HG02588 (cell line): ENCODE measurements around the gene EIF2AK2.

ENCODE experiments used
- ATAC-seq: cut with Tn5 transposase; IDR thresholded peaks from one replicate; pipeline ENCODE4 v1.9.1; 2021; ENCODE audit warnings: mild to moderate bottlenecking, moderate library complexity; ENCODE audit not compliant: unreplicated experiment

Gene EIF2AK2

DNA sequence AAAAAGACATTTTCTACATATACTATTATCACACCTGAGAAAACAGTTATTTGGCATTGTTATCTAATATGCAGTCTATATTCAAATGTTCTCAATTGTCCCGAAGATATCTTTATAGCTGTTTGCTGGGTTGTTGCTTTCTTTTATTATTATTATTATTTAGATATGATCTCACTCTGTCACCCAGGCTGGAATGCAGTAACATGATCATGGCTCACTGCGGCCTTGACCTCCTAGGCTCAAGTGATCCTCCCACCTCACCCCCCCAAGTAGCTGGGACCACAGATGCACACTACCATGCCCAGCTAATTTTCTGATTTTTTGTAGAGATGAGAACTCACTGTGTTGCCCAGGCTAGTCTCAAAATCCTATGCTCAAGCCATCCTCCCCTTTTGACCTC lies 52.6 kb downstream of the EIF2AK2 start:
- no peak for ATAC-seq

DNA sequence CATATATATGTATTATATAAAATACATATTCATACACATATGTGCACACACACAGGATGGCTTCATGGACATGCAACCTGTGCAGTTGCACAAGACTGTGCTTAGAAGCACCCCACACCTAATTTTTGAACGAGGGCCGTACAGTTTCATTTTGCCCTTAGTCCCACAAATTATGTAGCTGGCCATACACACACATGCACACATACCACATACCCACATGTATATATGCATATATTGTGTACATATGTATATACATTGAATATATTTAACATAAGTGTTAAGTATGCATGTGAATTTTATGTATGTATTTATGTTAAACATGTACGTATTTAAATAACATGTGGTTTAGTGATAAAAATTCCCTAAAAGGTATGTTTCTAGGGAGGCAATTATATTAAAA lies 54.2 kb downstream of the EIF2AK2 start:
- ATAC-seq, result no peak

DNA sequence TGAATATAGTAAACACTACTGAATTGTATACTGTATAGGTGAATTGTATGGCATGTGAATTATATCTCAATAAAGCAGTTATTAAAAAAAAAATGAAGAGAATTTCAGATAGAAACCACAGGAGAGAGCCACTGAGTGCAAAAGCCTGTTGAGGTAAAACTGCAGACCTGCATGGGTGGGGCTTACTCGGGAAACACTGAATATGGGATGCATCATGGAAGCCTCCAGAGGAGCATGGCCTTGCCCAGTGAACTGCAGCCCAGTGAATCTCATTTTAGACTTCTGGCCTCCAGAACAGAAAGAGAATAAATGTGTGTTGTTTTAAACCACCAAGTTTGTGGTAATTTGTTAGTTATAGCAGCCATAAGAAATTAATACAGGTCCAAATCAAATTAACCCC lies 56.7 kb downstream of the EIF2AK2 start:
- ATAC-seq, result no peak

DNA sequence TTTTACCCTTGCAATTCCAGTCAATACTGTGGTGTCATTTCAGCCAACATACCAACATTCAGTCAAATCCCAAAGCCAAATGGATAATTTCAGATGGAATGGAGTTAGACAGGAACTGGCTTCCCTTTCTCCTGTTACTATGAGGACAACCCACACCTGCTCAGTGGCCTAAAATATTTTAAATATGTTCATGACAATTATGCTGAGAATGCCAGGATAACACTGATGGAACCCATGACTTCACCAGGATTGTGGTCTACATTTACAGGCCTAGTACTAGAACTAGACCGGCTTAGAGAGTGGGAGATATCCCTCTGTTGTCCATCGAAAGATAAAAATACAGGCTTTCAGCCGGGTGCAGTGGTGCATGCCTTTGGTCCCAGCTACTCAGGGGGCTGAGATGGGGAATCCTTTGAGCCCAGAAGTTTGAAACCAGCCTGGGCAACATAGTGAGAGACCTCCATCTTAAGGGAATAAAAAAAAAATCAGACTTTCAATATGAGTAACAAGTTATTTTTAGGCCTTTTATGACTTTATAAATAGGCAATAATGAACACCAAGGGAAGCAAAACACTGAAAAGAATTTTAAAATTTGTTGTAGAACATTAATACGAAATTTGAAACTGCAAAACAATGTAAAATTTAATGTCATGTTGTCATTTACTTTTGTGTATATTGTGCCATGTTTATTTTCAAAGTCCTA lies 58.2 kb downstream of the EIF2AK2 start:
- ATAC-seq, result no peak

DNA sequence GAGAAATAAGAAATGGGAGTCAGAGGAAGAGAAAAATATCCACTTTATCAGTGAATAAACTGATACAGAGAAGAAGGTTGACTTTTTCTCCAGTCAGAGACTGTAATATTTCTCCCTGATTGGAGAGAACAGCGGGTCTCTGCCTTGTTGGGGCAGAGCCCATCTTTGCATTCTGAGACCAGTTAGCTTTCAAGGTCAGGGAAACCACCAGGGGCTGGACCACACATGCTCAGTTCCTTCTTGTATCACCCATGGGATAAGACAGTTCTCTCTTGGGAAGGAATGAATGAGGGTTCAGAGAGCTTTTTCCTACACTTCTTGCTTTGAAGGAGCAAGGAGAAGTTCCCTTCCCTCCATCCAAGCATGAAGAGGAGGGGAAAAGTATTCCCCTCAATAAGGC lies 60.2 kb downstream of the EIF2AK2 start:
- ATAC-seq, result no peak

DNA sequence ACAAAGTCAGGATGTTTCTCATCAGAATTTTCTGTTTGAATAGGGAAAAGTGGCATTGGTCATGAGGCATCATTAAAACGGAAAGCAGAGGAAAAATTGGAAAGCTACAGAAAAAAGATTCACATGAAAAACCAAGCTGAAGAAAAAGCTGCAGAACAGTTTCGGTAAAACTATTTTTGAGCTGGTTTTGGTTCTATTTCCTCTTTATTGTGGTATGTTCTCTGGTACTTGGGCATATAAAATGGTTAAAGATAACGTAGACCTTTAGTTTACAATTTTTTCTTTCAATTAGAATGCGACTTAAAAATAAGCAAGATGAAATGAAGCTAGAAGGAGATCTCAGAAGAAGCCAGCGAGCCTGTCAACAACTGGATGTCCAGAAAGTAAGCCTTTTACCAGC lies 64.9 kb downstream of the EIF2AK2 start:
- no peak for ATAC-seq

DNA sequence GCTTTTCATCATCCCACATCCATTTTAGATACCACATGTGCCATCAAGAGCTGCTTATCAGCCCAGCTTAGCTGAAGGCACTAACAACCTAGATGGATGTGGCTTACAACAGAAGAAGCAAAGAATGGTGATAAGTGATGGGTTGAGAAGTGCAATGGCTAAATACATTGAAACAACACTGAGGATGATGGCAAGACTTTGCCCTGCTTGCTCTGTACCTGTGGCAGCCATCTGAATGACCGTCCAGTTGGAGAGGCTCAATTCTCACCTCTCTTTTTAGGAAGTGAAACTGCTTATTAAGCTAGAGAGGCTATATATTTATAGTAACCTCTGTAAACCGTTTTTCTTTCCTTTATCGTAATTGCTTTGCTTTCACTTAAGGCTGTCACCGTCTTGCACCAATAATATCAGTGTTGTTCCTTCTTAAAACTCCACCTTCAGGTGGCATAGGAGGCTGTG lies 66.7 kb downstream of the EIF2AK2 start:
- ATAC-seq, result peak; percentile 89

DNA sequence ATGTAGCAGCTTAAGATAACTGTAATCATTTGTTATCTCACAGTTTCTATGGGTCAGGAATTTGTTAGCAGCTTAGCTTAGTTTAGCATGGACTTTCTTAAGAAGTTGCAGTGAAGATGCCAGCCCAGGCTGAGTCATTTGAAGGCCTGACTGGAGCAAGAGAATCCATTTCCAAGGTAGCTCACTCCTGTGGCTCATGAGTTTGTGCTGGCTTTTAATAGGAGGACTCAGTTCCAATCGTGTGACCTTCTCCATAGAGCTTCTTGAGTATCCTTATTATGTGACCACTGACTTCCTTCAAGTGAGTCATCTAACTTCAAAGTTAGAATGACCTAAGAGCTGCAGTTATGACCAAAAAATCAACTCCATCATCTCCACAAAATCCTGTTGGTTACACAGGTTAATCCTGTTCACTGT lies 71.0 kb downstream of the EIF2AK2 start:
- no peak for ATAC-seq

DNA sequence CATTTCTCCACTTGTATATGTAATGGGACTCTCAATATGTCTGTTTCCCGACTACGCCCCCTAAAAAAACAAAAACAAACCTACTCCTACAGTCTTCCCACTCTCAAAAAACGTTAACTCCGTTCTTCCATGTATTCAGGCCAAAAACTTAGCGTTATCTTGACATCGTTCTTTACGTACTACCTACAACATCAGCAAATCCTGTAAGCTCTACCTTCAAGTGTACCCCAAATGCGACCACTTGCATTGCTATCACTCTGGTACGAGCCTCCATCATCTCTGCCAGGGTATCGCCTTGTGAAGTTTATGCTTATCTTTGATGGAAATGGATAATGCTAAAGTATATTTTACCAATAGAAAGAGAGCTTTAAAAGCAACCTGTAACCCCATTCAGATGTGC lies 72.0 kb downstream of the EIF2AK2 start:
- no peak for ATAC-seq

DNA sequence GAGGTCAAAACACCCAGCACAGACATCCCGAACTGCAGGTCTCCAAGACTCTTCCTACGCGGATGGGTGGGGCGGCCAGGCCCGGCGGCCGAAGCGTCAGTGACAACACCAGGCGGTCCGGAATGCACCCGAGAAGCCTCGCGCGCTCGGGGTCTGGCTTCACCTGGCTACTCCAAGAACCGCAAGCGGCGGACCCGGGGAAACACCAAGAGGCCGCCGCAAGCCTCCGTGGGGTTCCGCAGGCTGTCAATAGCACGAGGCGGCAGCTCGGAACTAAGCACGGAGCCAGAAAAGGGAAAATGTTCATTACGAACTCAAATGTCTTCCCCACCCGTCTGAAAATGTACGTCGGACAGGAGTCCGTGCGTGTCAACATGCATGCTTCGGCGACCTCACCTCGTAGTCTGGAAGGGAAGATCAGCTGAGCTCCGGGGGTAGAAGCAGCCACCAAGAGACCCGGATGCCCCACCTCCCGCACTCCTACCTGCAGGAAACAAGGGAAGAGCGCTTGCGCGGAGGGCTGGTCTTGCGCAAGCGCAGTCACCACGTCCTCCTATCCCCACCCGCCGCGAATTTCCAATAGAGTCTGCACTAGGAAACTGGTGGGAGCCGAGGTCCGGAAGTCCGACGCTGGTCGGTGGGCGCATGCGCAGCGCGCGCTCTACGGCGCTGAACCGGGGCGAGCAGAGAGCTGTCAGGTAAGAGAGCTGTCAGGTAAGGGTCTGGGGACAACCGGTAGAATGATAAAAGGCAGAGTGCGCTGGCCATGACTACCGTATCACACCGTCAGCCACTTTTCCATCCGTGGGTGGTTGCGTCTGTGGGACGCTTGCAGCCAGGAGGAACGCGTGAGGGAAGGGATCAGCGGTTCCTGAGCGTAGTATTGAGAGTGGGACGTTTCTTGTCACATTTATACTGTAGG lies 72.6 kb downstream of the EIF2AK2 start, which contains the start of the genes GPATCH11 and HEATR5B:
TSS of gene GPATCH11 (plus strand) at position 646 of the 922 bp plus-strand sequence. CDS start 3,864 bp downstream, outside the sequence.
TSS of gene HEATR5B (minus strand) at position 500 of the 922 bp plus-strand sequence. CDS start 958 bp downstream, outside the sequence.
- peak; percentile 83 for ATAC-seq

DNA sequence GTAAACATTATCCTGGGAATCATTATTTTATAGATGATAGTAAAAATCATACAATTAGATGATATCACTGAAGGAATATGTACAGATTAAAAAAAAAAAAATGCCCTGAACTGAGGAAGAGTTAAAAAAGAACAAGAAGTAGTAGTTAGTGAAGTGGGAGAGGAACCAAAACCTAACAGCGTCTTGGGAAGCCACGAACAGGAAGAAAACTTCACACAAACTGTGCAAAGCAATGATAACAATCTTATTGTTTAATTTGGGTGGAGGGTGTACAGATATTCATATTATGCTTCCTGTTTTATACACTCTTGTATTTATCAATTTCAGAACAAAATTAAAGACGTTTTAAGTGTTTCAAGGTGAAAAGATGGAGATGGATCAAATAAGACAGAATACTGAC lies 76.1 kb downstream of the EIF2AK2 start:
- ATAC-seq, result no peak

DNA sequence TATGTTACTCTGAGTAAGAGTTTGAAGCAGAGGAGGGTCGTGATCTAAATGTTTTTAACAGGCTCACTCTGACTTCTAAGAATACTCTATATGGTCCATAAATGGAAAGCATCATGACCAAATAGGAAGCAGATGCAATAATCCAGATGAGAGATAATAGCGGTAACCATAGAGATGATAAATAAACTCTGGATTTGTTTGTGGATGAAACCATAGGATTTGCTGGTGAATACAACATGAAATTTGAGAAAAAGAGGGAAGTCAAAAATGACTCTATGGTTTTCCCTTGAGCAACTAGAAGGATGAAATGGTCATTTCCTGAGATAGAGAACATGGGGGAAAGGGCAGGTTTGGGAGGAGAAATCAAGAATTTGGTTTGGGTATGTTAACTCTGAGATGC lies 76.5 kb downstream of the EIF2AK2 start:
- no peak for ATAC-seq

DNA sequence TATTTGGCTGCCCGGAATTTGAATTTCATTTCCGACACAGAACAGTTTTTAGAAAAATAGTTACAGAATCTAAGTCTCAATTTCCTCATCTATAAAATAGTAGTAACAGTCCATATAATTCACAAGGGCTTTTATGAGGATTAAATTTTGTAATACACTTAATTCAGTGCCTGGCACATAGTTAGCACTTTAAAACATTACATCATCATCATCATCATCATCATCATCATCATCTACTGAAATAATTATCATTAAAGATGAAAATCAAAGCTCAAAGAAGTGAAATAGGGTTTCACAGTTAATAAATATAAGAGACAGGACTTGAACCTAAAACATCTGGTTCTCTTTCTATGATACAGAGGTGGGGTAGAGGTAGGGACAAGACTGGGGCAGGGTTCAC lies 85.8 kb downstream of the EIF2AK2 start:
- ATAC-seq, result no peak

DNA sequence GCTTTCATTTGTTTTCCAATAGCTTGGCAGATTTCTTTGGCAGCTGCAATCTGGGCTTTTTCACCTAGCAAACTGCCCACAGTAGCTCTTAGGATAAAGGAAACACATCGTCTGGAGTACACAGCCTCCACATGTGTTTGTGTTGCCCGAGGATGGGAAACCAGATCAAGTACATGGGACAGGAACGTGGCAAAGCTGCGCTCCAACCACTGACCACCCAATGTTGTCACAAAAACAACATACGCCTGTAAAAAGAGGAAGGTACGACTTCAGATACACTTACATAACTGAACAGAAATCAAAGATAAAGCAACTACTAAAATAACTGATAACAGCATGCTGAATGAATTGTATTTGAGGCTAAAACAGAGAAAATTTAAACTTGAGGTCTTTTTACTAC lies 88.1 kb downstream of the EIF2AK2 start:
- no peak for ATAC-seq

DNA sequence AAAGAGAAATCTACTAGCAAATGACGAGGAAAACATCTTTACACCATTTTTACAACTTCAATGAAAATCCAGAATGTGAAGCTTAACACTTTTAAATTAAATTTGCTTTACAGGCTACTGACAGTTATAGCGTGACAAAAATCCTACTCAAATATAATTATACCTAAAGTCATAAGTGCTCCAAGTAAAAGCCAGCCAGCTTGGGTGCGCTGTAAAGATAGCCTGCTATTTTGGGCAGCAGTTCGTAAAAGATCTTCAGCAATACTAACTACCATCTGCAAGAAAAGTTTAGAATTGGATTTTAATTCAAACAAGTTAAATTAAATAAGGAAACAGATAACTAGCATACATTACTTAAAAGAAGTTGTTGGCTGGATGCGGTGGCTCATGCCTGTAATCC lies 95.0 kb downstream of the EIF2AK2 start:
- no peak for ATAC-seq

DNA sequence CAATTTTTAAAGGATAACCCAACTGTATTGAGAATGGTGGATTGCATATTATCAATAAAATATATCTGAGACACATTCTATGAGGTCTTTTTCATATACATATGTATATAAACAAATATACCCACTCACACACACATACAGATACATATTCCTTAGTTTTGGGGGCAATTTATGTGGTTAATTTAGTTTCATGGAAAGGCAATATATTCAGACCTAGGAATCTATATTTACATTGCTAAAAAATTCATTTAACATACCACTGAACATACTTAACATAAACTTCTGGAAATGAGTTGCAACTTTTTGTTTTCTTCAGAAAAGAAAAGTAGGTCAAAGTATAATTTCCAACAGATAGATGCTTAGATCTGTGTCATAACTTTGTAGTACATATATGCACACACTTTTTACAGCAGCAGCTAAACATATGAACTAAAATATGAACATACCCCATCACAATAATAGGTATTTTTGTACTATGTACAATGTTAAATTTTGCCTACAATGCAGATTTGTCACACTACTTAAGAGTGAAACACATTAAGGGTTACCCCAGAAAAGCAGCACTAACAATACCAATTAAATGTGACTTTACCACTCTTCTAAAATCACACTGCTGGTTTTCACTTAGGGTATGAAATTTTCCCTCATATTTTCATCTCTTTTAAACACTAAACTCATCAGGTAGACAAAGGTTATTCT lies 95.6 kb downstream of the EIF2AK2 start:
- no peak for ATAC-seq

DNA sequence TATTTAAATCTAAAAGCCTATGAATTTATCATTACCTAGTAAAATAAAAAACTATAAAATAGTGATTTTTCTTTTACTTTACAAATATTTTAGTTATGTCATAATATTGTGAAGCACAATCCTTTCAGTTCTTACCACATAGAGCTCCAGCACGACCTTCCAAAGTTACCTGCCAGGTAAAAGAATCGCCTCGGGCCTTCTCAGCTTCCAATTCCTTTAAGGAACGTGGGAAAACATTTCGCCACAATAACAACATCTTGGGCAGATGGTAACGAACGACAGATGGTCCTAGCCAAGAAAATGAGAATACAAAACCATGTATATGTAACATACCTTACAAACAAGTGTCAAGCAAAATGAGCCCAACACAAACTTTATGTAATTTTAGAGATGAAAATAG lies 96.3 kb downstream of the EIF2AK2 start:
- ATAC-seq, result no peak

DNA sequence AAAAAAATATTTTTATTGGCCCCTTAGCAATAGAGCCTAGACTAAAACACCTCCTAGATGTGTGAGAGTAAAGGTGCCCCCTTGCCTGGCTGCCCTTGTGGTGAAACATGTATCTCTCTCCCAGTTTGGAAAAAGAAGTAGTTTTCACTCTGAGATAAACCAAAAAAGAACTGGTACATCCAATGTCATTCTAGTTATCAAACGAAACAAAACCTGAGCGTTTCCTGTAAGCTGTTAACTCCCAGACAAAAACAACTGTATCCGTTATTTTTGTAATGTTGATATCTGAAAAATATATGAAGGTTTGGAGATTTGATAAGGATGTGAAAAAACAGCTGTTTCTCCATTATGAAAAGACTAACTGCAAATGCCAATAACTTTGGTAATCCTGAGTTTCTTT lies 96.9 kb downstream of the EIF2AK2 start:
- no peak for ATAC-seq

DNA sequence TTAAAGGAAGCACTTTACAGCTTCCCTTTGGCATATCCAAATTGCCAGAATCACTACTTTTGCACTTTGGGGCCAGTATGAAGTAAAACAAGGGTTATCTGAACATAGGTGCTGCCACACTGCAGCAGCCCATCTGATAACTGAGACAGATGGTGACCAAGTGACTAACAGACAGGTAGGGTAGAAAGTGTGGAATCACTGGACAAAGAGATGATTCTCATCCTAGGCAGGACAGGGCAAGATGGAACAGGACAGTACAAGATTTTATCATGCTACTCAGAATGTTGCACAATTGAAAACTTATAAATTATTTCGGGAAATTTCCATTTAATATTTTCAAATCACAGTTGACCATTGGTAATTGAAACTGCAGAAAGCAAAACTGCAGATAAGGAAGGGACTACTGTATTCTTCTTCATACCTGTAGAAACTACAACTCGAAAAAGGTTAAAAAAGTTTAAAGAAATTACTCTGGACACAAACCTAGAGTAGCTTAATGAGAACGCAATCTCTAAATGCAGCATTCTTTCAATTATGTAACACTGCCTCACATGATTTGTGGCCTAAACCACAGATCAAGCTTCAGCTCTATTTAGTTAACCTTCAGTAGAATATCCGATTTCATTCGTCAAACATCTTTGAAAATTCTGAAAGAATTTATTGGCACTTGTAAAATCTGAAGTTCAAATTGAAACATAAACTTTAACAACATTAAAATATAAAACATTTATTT lies 104.0 kb downstream of the EIF2AK2 start:
- no peak for ATAC-seq
